IPS-18a (cell line): Measurements from ENCODE around the gene CYREN.
"Not testable (repeated sequence)": the region's sequence is repeated elsewhere in the genome, so short reads cannot be mapped to it uniquely, and the experiment has no call there.

Experiments
- H3K27ac ChIP-seq: one replicate; pipeline ENCODE4 v1.5.1; 2013; ENCODE audit warnings: low read length
- H3K27me3 ChIP-seq: one replicate; pipeline ENCODE4 v1.6.1; 2013; ENCODE audit warnings: mild to moderate bottlenecking, low read length; ENCODE audit not compliant: control insufficient read depth, insufficient read depth
- H3K36me3 ChIP-seq: one replicate; pipeline ENCODE4 v1.6.1; 2013; ENCODE audit warnings: low read depth, low read length; ENCODE audit not compliant: control insufficient read depth
- H3K4me1 ChIP-seq: one replicate; pipeline ENCODE4 v1.6.1; 2013; ENCODE audit warnings: low read depth, low read length; ENCODE audit not compliant: control insufficient read depth
- H3K4me3 ChIP-seq: one replicate; pipeline ENCODE4 v1.5.1; 2013; ENCODE audit warnings: low read length
- H3K9ac ChIP-seq: one replicate; pipeline ENCODE4 v1.6.1; 2013; ENCODE audit warnings: mild to moderate bottlenecking, low read length, moderate library complexity
- H3K9me3 ChIP-seq: one replicate; pipeline ENCODE4 v1.6.1; 2013; ENCODE audit warnings: low read depth, low read length; ENCODE audit not compliant: control insufficient read depth

The CYREN gene

DNA sequence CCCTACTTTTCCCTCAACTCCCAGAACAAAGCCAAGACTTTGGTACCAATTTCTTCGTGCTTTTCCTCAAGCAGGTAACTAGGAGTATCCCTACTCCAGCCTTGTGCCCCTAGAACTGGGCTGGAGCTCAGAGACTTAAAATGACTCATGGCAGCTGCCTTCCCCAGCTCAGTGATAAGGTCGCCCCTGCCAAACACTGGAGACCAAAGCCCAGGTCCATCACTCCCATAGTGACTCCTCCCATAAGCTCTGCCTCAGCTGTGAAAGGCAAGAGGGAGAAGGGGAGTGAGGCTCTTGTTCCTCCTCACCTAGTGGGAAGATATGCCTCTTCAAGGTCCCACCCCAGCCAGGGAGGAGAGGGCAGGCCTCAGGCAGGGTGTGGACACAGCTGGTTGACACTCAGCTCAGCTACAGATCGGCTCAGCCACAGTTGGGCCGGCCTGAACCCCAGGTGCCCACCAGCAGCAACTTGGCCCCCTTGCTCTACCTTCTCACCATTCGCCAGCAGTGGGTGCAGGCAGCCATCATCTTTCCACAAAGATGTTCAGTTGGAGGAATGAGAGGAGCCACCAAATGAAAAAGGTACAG lies 13.8 kb upstream of the CYREN start:
- H3K9ac ChIP-seq: no peak overlapping the region
- peaks cover 10% of the 10 kb centered on the region for H3K36me3 ChIP-seq
- no peak overlapping the region for H3K27ac ChIP-seq
- H3K9me3 ChIP-seq: peaks cover 17% of the 10 kb centered on the region
- no peaks in the 10 kb centered on the region for H3K27me3 ChIP-seq
- H3K4me3 ChIP-seq: no peak overlapping the region
- no peaks in the 10 kb centered on the region for H3K4me1 ChIP-seq

DNA sequence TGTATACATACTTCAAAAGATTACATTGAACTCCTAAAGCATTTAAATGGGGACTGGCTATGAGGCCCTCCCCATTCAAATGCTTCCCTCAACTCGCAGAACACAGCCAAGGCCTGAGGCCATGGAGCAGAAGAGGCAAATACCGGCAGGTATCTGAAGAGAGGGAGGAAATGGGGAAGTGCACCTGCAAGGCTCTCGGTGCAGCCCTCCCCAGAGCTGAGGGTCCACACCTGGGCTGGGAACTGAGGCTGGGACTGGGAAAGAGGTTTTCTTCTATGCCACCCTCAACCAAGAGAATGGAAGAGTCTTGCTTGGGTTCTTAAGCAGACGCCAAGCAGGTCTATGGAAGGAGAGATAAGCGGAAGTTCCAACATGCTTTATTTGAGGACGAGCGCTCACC lies 13.0 kb upstream of the CYREN start:
- no peak overlapping the region for H3K4me3 ChIP-seq
- peaks cover 17% of the 10 kb centered on the region for H3K9me3 ChIP-seq
- H3K27me3 ChIP-seq: no peaks in the 10 kb centered on the region
- H3K4me1 ChIP-seq: no peaks in the 10 kb centered on the region
- no peak overlapping the region for H3K9ac ChIP-seq
- no peak overlapping the region for H3K27ac ChIP-seq
- H3K36me3 ChIP-seq: peaks cover 10% of the 10 kb centered on the region

GRCh38 chr7:135181929-135182678 lies 11.6 kb upstream of the CYREN start:
- H3K36me3 ChIP-seq: peaks cover 4% of the 10 kb centered on the region
- peaks cover 8% of the 10 kb centered on the region for H3K4me1 ChIP-seq
- no peak overlapping the region for H3K9ac ChIP-seq

DNA sequence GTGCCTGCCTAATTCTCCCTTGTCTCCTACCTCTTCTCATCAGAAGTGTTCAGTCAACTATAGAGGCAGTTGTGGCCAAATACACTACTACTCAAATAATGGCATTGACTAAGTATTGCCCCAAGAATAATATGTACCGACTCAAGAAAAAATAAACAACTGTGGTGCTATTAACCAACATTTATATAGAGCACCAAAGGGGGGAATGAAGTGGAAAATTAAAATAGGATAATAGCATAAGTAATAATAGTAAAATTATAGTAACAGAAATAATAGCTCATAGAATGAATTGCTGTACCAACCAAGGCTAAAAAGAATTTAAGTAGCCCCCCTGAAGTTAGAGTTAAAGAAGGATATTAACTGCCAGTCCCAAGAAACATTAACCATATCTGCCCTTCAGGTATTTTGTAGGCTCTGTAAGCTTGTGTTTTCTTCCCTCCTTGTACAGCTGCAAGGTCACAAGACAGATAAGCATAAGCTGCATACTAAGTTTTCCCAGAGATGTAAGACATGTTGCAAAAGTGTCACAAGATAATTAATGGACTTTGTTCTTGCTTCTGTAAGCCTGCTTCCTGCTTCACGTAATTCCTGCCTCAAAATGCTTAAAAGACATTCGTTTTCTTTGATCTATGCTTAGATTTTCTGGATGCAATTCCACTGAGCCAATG lies 10.9 kb upstream of the CYREN start:
- Histone ChIP-seq H3K4me1 (peaks cover 9% of the 10 kb centered on the region), H3K4me3 (no peak overlapping the region), H3K9me3 (peaks cover 17% of the 10 kb centered on the region), H3K27me3 (no peaks in the 10 kb centered on the region), H3K27ac (no peak overlapping the region), H3K36me3 (peaks cover 4% of the 10 kb centered on the region), H3K9ac (no peak overlapping the region)

More at GRCh38 chr7:135181929-135182678, 11.6 kb upstream of the CYREN start:
- no peaks in the 10 kb centered on the region for H3K27me3 ChIP-seq
- no peak overlapping the region for H3K27ac ChIP-seq
- no peak overlapping the region for H3K4me3 ChIP-seq
- H3K9me3 ChIP-seq: peaks cover 17% of the 10 kb centered on the region

DNA sequence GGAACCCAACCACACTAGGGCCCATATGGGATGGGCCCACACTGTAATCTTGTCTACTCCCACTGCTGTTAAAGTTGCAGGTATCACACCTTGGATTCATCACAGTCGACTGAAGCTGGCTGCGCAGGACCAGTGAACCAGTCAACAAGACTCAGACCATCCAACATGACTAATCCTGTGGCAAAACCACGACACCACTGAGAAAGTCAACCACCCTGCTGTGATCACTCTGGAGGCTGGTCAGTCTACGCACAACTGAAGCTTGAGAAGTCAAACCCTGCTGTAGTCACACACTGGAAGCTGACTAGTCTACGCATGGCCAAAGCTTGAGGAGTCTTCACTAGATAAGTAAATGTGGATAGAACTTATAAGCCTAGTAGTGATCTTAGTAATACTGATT lies 9.6 kb upstream of the CYREN start:
- no peak overlapping the region for H3K27ac ChIP-seq
- H3K4me1 ChIP-seq: peaks cover 9% of the 10 kb centered on the region
- H3K4me3 ChIP-seq: no peak overlapping the region
- no peak overlapping the region for H3K9ac ChIP-seq
- no peaks in the 10 kb centered on the region for H3K27me3 ChIP-seq
- H3K36me3 ChIP-seq: peaks cover 4% of the 10 kb centered on the region
- H3K9me3 ChIP-seq: peaks cover 17% of the 10 kb centered on the region

GRCh38 chr7:135179321-135179925 lies 8.9 kb upstream of the CYREN start:
- H3K27me3 ChIP-seq: no peaks in the 10 kb centered on the region
- no peak overlapping the region for H3K27ac ChIP-seq
- H3K4me1 ChIP-seq: peaks cover 9% of the 10 kb centered on the region
- H3K36me3 ChIP-seq: peaks cover 4% of the 10 kb centered on the region
- no peak overlapping the region for H3K9ac ChIP-seq
- no peak overlapping the region for H3K4me3 ChIP-seq
- peaks cover 17% of the 10 kb centered on the region for H3K9me3 ChIP-seq

GRCh38 chr7:135178364-135178763 lies 7.9 kb upstream of the CYREN start:
- Histone ChIP-seq H3K4me3 (no peak overlapping the region), H3K9ac (no peak overlapping the region), H3K9me3 (peaks cover 17% of the 10 kb centered on the region), H3K36me3 (peaks cover 1% of the 10 kb centered on the region), H3K27me3 (no peaks in the 10 kb centered on the region), H3K27ac (no peak overlapping the region), H3K4me1 (peaks cover 9% of the 10 kb centered on the region)

DNA sequence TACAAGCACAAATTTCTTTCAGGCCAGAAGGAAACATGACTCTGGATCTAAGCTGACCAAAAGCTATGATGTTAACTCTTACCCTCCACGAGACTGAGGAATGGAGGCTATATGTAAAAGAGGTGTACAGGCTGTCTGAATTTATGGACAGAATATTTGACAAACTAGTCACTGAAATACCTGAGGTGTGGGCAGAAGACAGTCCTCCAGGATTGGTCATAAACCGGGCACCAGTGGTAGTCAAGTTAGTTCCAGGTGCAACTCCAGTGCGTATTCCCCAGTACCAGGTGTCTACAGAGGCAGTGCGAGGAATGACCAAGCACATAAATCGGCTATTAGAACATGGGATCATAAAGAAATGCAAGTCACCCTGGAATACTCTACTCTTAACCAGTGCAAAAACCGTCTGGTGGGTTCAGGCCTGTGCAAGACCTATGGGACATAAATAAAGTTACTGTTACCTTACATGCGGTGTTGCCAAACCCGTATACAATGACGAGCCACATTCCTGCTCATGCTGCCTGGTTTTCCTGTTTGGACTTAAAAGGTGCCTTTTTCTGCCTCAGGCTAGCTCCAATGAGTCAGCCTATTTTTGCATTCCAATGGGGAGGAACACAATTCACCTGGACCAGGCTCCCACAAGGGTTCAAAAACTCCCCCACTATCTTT lies 6.7 kb upstream of the CYREN start:
- Histone ChIP-seq H3K36me3 (no peaks in the 10 kb centered on the region), H3K4me3 (no peak overlapping the region), H3K4me1 (peaks cover 9% of the 10 kb centered on the region), H3K27ac (peak overlapping the region; percentile 43), H3K27me3 (no peaks in the 10 kb centered on the region), H3K9me3 (peaks cover 17% of the 10 kb centered on the region), H3K9ac (no peak overlapping the region)

- Histone ChIP-seq H3K4me3 (no peak overlapping the region), H3K4me1 (peaks cover 9% of the 10 kb centered on the region), H3K36me3 (no peaks in the 10 kb centered on the region), H3K9ac (no peak overlapping the region), H3K27ac (no peak overlapping the region), H3K27me3 (no peaks in the 10 kb centered on the region), H3K9me3 (peaks cover 8% of the 10 kb centered on the region)
Observed at GRCh38 chr7:135175931-135176330, 5.4 kb upstream of the CYREN start.

GRCh38 chr7:135174941-135175340 lies 4.4 kb upstream of the CYREN start:
- peaks cover under 1% of the 10 kb centered on the region for H3K9me3 ChIP-seq
- H3K27me3 ChIP-seq: no peaks in the 10 kb centered on the region
- no peaks in the 10 kb centered on the region for H3K36me3 ChIP-seq
- H3K9ac ChIP-seq: no peak overlapping the region
- H3K4me3 ChIP-seq: no peak overlapping the region
- no peak overlapping the region for H3K27ac ChIP-seq
- peaks cover 9% of the 10 kb centered on the region for H3K4me1 ChIP-seq

DNA sequence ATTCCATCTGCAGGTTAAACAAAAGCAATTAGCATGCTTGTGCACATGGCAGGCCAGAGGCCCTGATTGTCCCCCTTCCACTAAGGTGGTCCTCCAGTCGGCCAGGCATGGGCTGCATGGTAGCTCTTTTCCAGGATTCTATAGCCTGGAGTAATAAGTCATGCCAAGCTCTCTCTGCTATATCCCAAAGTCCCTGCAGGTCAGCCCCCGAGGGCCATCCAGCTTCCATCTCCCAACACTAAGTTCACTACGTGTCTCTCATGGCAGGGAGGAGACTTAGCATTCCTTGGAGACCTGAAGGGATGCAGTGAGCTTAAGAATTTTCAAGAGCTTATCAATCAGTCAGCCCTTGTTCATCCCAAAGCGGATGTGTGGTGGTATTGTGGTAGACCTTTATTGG lies 3.4 kb upstream of the CYREN start:
- H3K4me1 ChIP-seq, H3K9me3 ChIP-seq, H3K36me3 ChIP-seq, H3K9ac ChIP-seq, H3K27ac ChIP-seq, H3K4me3 ChIP-seq, H3K27me3 ChIP-seq: not testable (repeated sequence)
